ELF-1 (cell line): ENCODE results near the gene SSNA1.
"Not testable (repeated sequence)": the region's sequence is repeated elsewhere in the genome, so short reads cannot be mapped to it uniquely, and the experiment has no call there.

Source experiments
- DNase-seq: peaks from one replicate; pipeline ENCODE4 v3.0.0-alpha.2; 2016; ENCODE audit warnings: low read depth, low spot score

The SSNA1 gene

GRCh38 chr9:137230705-137231371, 42.4 kb downstream of the SSNA1 start, which contains the start of gene SLC34A3:
Gene SLC34A3 (plus strand): TSS chr9:137230901. CDS start chr9:137231703, 802 bp downstream.
- DNase-seq, result no peak

- no peak for DNase-seq
These were observed 43.0 kb downstream of the SSNA1 start for GRCh38 chr9:137231372-137232039.

DNA sequence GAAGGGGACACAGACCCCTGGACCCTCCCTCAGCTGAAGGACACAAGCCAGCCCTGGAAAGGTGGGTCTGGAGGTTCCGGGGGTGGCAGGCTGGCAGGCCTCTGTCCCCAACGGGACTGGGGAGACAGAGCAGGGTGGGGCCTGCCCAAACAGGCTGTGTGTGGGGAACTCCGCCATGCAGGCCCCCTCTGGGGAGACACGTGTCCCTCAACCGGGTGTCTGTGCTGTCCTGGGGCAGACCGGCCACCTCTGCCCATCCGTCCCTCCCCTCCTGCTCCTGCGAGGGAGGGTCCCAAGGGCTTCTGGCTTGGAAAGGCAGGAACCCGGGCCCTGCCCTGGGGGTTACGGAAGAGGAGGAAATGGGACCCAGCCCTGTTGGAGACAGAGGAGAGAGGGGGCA, 43.6 kb downstream of the SSNA1 start:
- no peak for DNase-seq

- no peak for DNase-seq
These were observed 44.0 kb downstream of the SSNA1 start for GRCh38 chr9:137232510-137232909.

GRCh38 chr9:137233143-137233980, 44.9 kb downstream of the SSNA1 start:
- DNase-seq, result no peak

- no peak for DNase-seq
These were observed 45.7 kb downstream of the SSNA1 start for GRCh38 chr9:137234055-137234697.

DNA sequence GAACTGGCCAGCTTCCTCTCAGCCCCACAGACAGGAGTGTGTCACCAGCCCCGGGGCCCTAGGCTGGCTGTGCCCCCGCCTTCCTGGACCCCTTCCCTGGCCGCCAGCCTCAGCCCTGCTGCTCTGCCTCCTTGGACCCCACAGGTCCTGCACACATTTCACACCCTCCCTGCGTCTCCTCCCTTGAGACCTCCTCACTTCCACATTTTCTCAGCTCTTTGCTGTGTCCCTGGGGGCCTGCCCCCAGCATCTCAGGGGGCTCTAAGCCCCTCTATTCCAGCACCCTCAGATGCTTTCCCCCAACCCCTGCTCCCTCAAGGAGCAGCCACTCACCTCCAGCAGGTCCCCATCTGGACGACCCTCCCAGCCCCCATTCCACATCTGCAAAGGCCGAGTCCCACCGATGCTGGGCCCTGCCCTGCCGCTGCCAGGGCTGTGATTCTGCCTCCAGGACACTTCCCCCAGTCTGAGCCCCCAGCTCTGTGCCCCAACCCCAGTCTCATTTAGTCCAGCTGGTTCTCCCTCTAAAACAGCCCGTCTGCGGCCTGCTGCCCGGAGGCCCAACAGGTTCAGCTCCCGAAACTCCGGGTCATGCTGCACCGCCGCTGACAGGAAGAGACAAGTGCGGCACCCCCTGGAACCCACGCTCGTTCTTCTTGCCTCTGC, 46.4 kb downstream of the SSNA1 start:
- DNase-seq, result no peak

GRCh38 chr9:137235424-137236237, 47.2 kb downstream of the SSNA1 start:
- peak; percentile 39 for DNase-seq

DNA sequence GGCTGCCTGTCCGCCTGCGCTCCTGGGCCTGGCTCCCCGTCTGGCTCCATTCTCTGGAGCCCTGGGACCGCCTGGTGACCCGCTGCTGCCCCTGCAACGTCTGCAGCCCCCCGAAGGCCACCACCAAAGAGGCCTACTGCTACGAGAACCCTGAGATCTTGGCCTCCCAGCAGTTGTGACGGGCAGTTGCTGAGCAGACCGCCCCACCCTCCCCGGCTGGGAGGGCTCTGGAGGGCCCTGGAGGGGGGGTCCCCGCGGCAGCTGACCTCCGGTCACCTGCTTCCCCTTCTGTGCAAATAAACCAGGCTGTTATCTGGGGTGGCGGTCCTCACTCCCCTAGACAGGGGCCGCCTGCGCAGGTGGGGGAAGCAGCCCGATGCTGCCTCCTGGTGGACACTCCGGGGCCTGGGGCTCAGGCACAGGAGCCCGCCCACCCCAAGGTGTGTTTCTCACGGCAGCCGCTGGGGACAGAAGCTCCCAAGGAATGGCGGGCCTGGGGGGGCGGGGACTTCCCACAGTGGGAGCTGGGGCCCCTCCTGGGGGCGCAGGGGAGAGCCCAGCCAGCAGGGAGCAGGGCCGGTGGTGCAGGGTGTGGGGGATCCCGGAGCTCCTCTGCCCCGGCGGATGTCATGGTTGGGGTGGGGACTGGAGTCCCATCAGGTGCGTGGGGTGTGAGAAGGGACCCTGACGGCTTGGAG, 47.9 kb downstream of the SSNA1 start:
- DNase-seq, result peak; percentile 93

GRCh38 chr9:137236936-137237421, 48.5 kb downstream of the SSNA1 start:
- DNase-seq, result no peak

- no peak for DNase-seq
These were observed 49.6 kb downstream of the SSNA1 start for GRCh38 chr9:137237759-137238726.

- not testable (repeated sequence) for DNase-seq
These were observed 51.2 kb downstream of the SSNA1 start for GRCh38 chr9:137239541-137240200.
